ENCODE results near the gene ITPR3.

ITPR3 gene

DNA sequence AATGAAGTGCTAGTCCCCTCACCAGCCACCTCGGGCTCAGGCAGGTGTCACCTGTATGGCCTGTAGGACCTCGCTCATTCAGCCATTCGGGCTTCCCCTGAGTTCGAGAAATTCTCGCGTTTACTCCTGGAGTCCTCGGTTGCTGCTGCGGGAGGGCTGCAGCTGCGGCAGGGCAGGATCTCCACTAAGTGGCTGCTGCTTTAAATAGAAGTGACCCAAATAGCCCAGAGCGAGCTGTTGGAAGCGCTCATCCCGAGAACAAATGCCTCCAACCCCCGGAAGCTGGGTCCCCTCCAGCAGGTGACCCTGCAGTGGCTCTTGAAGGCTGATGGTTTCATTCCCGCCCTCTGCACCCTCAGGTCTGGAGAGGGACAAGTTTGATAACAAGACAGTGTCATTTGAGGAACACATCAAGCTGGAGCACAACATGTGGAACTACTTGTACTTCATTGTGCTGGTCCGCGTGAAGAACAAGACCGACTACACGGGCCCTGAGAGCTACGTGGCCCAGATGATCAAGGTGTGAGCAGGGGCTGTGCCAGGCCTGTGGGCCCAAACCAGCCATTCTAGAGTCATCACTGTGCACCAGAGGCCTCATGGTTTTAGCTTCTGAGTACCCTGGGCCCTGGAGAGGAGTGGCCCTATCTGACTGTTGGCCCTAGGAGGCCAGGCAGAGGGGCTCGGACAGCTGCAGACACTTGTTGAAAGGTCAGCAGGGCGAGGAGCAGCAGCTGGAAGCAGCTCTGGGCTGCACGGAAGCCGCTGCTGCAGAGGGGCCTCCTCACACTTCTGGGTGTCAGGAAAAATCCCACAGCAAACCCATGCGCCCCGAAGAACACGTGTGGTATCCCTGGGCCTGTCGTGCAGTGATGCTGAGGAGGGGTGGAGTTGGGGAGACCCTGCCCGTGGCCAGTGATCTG, 72.3 kb downstream of the ITPR3 start:
- no peak overlapping the region for H3K4me3 ChIP-seq (ENCODE audit: low read length)
- no peak for TF ChIP-seq CTCF (conservative IDR thresholded peaks at IDR 0.05; ENCODE audit: low read depth, low read length)
- DNase-seq (ENCODE audit: low read depth): no peak

GRCh38 chr6:33694401-33694931, 73.3 kb downstream of the ITPR3 start:
- no peak overlapping the region for H3K4me3 ChIP-seq (ENCODE audit: low read length)
- no peak for DNase-seq (ENCODE audit: low read depth)

DNA sequence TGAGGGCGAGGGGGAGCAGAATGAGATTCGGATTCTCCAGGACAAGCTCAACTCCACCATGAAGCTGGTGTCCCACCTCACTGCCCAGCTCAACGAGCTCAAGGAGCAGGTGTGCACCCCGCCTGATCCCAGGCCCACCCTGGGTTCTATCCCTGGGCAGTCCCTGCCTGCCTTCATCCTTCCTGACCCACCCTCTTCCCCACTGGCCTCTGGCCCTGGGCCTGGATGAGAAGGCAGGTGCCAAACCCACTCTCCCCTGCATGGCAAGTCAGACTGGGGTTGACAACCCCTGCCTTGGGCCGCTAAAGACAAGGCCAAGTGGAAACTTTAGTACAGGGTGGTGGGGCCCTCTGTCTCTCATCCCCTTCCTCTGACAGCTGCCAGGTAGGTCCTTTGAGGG, 73.9 kb downstream of the ITPR3 start:
- DNase-seq (ENCODE audit: low read depth): no peak
- TF ChIP-seq CTCF (conservative IDR thresholded peaks at IDR 0.05; ENCODE audit: low read depth, low read length): no peak
- H3K4me3 ChIP-seq (ENCODE audit: low read length): no peak overlapping the region

More at GRCh38 chr6:33694401-33694931, 73.3 kb downstream of the ITPR3 start:
- TF ChIP-seq CTCF (conservative IDR thresholded peaks at IDR 0.05; ENCODE audit: low read depth, low read length): no peak

GRCh38 chr6:33695451-33695887, 74.3 kb downstream of the ITPR3 start:
- H3K4me3 ChIP-seq (ENCODE audit: low read length): no peak overlapping the region
- no peak for TF ChIP-seq CTCF (conservative IDR thresholded peaks at IDR 0.05; ENCODE audit: low read depth, low read length)
- DNase-seq (ENCODE audit: low read depth): no peak

DNA sequence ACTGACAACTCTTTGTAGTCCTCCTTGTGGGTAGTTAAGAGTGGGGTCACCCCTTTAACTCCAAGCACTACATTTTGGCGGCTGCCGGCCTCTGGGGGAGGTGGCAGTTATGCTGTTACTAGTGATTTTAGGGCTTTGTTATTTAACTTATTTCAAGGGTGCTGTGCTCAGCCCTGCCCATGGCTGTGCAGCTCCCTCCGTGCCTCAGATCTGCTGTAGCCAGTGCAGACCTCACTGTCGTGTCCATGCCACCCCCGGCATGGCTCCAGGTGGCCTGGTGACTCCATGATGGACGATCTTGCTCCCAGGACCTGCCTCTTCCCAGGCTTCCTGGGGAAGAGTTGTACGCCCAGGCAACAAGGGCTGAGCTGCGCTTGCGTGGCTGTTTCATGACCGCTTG, 75.0 kb downstream of the ITPR3 start:
- TF ChIP-seq CTCF (conservative IDR thresholded peaks at IDR 0.05; ENCODE audit: low read depth, low read length): no peak
- no peak for DNase-seq (ENCODE audit: low read depth)
- H3K4me3 ChIP-seq (ENCODE audit: low read length): no peak overlapping the region

DNA sequence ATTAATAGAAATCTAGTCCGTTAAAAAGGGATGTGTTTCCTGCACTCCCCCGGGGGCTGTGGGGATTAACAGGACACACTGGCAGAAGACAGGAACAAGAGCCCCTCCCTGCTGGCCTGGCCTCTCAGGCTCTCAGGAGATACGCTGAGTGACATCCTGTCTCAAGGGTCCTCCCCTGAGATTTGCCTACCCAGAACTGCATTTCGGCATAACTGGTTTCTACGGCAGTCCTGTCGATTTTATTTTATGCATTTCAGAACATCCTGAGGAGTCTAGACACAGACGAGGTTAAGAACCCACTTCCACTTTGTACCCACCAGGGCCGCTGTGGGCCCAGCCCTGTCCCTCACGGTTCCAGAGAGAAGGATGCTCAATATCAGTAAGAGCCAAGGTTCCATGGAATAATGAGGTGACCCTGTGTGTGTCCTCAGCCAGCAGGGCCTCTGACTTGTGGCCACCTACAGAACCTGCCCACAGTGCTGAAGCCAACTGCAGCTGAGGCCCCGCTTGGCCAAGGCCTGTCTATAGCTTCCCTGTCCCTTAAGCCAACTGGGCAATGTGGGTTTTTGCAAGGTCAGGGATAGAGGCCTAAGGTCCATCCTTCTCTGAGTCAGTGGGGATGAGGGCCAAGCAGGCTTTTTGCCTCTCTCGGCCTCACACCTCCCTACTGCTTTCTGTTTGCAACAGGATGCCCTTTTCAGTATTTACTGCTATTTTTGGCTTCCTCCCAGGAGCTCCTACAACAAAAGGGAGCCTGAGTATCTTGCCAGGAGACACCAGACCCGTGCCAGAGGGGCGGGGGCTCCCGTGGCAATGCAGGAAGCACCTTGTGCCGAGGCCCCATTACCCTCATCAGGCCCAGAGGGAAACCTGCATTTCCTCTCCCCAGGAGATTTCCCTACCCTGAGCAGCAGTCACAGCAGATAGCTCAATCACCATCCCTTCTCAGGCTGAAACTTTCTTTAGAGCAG, 75.7 kb downstream of the ITPR3 start:
- H3K4me3 ChIP-seq (ENCODE audit: low read length): no peak overlapping the region
- no peak for DNase-seq (ENCODE audit: low read depth)
- TF ChIP-seq CTCF (conservative IDR thresholded peaks at IDR 0.05; ENCODE audit: low read depth, low read length): no peak
